Measurements from ENCODE around the gene CEACAM18.

DNA sequence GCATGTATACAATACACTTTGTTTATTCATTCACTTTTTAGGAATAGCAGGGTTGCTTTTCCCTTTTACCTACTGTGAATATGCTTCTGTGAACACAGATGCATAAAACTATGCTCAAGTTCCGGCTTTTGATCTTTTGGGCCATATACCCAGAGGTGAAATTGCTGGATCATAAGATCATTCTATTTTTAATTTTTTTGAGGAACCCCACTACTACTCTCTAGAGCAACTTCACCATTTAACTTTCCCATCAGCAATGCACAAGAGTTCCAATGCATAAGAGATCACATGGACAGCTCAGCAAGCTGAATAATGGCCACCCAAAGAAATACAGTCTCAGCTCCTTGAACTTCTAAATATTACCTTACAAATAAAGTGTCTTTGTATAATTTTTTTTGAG lies 43.9 kb upstream of the CEACAM18 start:
- TF ChIP-seq POLR2A (IDR thresholded peaks at IDR 0.05; ENCODE audit: extremely low read depth, insufficient read length): no peak
- no peak for TF ChIP-seq MYC (IDR thresholded peaks at IDR 0.05; ENCODE audit: low read depth, low read length)
- TF ChIP-seq, protein P1, sequence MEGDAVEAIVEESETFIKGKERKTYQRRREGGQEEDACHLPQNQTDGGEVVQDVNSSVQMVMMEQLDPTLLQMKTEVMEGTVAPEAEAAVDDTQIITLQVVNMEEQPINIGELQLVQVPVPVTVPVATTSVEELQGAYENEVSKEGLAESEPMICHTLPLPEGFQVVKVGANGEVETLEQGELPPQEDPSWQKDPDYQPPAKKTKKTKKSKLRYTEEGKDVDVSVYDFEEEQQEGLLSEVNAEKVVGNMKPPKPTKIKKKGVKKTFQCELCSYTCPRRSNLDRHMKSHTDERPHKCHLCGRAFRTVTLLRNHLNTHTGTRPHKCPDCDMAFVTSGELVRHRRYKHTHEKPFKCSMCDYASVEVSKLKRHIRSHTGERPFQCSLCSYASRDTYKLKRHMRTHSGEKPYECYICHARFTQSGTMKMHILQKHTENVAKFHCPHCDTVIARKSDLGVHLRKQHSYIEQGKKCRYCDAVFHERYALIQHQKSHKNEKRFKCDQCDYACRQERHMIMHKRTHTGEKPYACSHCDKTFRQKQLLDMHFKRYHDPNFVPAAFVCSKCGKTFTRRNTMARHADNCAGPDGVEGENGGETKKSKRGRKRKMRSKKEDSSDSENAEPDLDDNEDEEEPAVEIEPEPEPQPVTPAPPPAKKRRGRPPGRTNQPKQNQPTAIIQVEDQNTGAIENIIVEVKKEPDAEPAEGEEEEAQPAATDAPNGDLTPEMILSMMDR (IDR thresholded peaks at IDR 0.05; ENCODE audit: low read depth, low read length): no peak
- TF ChIP-seq, protein P2, sequence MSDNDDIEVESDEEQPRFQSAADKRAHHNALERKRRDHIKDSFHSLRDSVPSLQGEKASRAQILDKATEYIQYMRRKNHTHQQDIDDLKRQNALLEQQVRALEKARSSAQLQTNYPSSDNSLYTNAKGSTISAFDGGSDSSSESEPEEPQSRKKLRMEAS (IDR thresholded peaks at IDR 0.05; ENCODE audit: low read depth, low read length): no peak
